ENCODE results near the gene GPC3.

The GPC3 gene

GRCh38 chrX:133938530-133938929 lies 46.9 kb downstream of the GPC3 start:
- Histone ChIP-seq H3K4me1 (ENCODE audit: control insufficient read depth, low read length) (no peaks in the 10 kb centered on the region), H3K36me3 (ENCODE audit: control insufficient read depth, low read length) (no peaks in the 10 kb centered on the region), H3K27me3 (ENCODE audit: control insufficient read depth, low read length) (no peaks in the 10 kb centered on the region), H3K9me2 (replicated peaks; ENCODE audit: control insufficient read depth, low read length) (no peaks in the 10 kb centered on the region), H3K9me3 (ENCODE audit: control insufficient read depth, insufficient read depth, low read length) (no peaks in the 10 kb centered on the region), H3K27ac (ENCODE audit: low read depth, low read length) (no peak overlapping the region), H4K20me1 (ENCODE audit: control insufficient read depth, insufficient read depth, low read depth, low read length) (no peaks in the 10 kb centered on the region), H3K4me3 (ENCODE audit: low read length) (no peak overlapping the region), H3F3A (ENCODE audit: control insufficient read depth, insufficient read depth) (no peaks in the 10 kb centered on the region), H3K4me2 (ENCODE audit: low read length) (no peak overlapping the region), H3K79me2 (ENCODE audit: control insufficient read depth, low read length) (no peaks in the 10 kb centered on the region)
- TF ChIP-seq CTCF (IDR thresholded peaks at IDR 0.05; ENCODE audit: low read depth, low read length, poor library complexity, severe bottlenecking) (no peak), EZH2phosphoT487 (IDR thresholded peaks at IDR 0.05; ENCODE audit: borderline replicate concordance, low read length) (no peak)

GRCh38 chrX:133937022-133937421 lies 48.4 kb downstream of the GPC3 start:
- Histone ChIP-seq H3K79me2 (ENCODE audit: control insufficient read depth, low read length) (no peaks in the 10 kb centered on the region), H4K20me1 (ENCODE audit: control insufficient read depth, insufficient read depth, low read depth, low read length) (no peaks in the 10 kb centered on the region), H3K4me1 (ENCODE audit: control insufficient read depth, low read length) (no peaks in the 10 kb centered on the region), H3K27me3 (ENCODE audit: control insufficient read depth, low read length) (no peaks in the 10 kb centered on the region), H3F3A (ENCODE audit: control insufficient read depth, insufficient read depth) (no peaks in the 10 kb centered on the region), H3K27ac (ENCODE audit: low read depth, low read length) (no peak overlapping the region), H3K9me3 (ENCODE audit: control insufficient read depth, insufficient read depth, low read length) (no peaks in the 10 kb centered on the region), H3K4me2 (ENCODE audit: low read length) (no peak overlapping the region), H3K9me2 (replicated peaks; ENCODE audit: control insufficient read depth, low read length) (no peaks in the 10 kb centered on the region), H3K4me3 (ENCODE audit: low read length) (no peak overlapping the region), H3K36me3 (ENCODE audit: control insufficient read depth, low read length) (no peaks in the 10 kb centered on the region)
- TF ChIP-seq CTCF (IDR thresholded peaks at IDR 0.05; ENCODE audit: low read depth, low read length, poor library complexity, severe bottlenecking) (no peak), EZH2phosphoT487 (IDR thresholded peaks at IDR 0.05; ENCODE audit: borderline replicate concordance, low read length) (no peak)

- Histone ChIP-seq H3K27ac (ENCODE audit: low read depth, low read length) (no peak overlapping the region), H3K4me1 (ENCODE audit: control insufficient read depth, low read length) (no peaks in the 10 kb centered on the region), H3K4me3 (ENCODE audit: low read length) (no peak overlapping the region), H3K79me2 (ENCODE audit: control insufficient read depth, low read length) (no peaks in the 10 kb centered on the region), H3F3A (ENCODE audit: control insufficient read depth, insufficient read depth) (no peaks in the 10 kb centered on the region), H3K4me2 (ENCODE audit: low read length) (no peak overlapping the region), H3K9me3 (ENCODE audit: control insufficient read depth, insufficient read depth, low read length) (no peaks in the 10 kb centered on the region), H3K27me3 (ENCODE audit: control insufficient read depth, low read length) (no peaks in the 10 kb centered on the region), H4K20me1 (ENCODE audit: control insufficient read depth, insufficient read depth, low read depth, low read length) (no peaks in the 10 kb centered on the region), H3K36me3 (ENCODE audit: control insufficient read depth, low read length) (no peaks in the 10 kb centered on the region), H3K9me2 (replicated peaks; ENCODE audit: control insufficient read depth, low read length) (no peaks in the 10 kb centered on the region)
- TF ChIP-seq EZH2phosphoT487 (IDR thresholded peaks at IDR 0.05; ENCODE audit: borderline replicate concordance, low read length) (no peak), CTCF (IDR thresholded peaks at IDR 0.05; ENCODE audit: low read depth, low read length, poor library complexity, severe bottlenecking) (no peak)
Observed at GRCh38 chrX:133935076-133935475, 50.3 kb downstream of the GPC3 start.

- Histone ChIP-seq H3K4me1 (ENCODE audit: control insufficient read depth, low read length) (no peaks in the 10 kb centered on the region), H3K36me3 (ENCODE audit: control insufficient read depth, low read length) (no peaks in the 10 kb centered on the region), H3K9me3 (ENCODE audit: control insufficient read depth, insufficient read depth, low read length) (no peaks in the 10 kb centered on the region), H3K27ac (ENCODE audit: low read depth, low read length) (no peak overlapping the region), H3K79me2 (ENCODE audit: control insufficient read depth, low read length) (no peaks in the 10 kb centered on the region), H3K4me3 (ENCODE audit: low read length) (no peak overlapping the region), H3K27me3 (ENCODE audit: control insufficient read depth, low read length) (no peaks in the 10 kb centered on the region), H3K9me2 (replicated peaks; ENCODE audit: control insufficient read depth, low read length) (no peaks in the 10 kb centered on the region), H3F3A (ENCODE audit: control insufficient read depth, insufficient read depth) (no peaks in the 10 kb centered on the region), H3K4me2 (ENCODE audit: low read length) (no peak overlapping the region), H4K20me1 (ENCODE audit: control insufficient read depth, insufficient read depth, low read depth, low read length) (no peaks in the 10 kb centered on the region)
- TF ChIP-seq CTCF (IDR thresholded peaks at IDR 0.05; ENCODE audit: low read depth, low read length, poor library complexity, severe bottlenecking) (no peak), EZH2phosphoT487 (IDR thresholded peaks at IDR 0.05; ENCODE audit: borderline replicate concordance, low read length) (no peak)
Observed at GRCh38 chrX:133933316-133933715, 52.1 kb downstream of the GPC3 start.

Data from DOHH2 (cell line).